Keratinocyte (primary cell): Measurements from ENCODE around the gene PAX7.

Experiments used
- EZH2 ChIP-seq: IDR thresholded peaks from one replicate; pipeline ENCODE4 v1.6.1; 2012; ENCODE audit warnings: inconsistent platforms, mild to moderate bottlenecking, low read length, moderate library complexity
- TF ChIP-seq, protein P1 (sequence below), 3 experiments: IDR thresholded peaks in 1 of 3; conservative IDR thresholded peaks in 1 of 3; optimal IDR thresholded peaks in 1 of 3; 2 replicates in 2 of 3; 3 replicates in 1 of 3; pipeline versions ENCODE3 to v1.5.1; 2011; ENCODE audit warnings: low read length in 3 of 3, mild to moderate bottlenecking in 3 of 3, moderate library complexity in 2 of 3, control low read depth in 1 of 3, inconsistent platforms in 1 of 3; ENCODE audit not compliant: insufficient read depth in 2 of 3; ENCODE audit errors: extremely low read depth in 1 of 3

DNA sequence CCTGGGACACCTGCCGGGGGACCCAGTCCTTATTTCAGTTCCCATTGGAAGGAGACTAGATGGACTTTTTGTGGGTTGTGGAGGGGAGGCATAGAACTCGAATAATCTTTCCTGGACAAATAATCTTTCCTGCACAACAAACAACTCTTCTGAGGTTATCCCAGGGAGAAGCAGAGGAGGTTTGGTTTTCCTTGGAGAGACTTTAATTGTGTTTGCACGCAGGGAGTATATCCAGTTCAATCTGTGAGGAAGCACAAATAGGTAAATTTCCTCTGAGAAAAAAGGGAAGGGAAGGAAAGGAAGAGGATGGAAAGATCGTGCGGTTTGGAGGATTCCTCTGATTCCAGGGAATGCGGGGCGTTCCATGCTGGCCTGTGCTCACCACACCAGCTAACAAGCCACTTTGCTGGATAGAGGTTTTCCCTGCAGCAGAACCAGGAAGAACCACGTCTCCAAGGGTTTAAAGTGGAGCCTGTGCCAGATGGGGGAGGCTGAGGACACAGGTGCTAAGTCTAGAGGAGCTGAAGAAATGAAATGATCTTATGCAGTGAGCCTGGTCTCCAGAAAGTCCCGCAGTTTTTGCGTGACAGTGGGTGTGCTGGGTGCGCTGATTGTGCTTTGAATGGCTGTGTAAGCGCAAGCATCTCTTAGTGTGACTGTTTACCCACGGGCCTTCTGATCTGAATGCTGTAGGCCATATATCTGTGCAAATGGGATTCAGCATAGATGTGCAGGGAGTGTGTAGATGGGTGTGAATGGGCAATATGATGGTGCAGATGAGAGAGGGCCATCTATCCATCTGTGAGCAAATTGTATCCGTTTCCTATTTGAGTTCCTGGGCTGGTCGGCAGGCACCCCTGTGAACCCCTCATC is 7.6 kb downstream of the PAX7 start:
- TF ChIP-seq, protein P1, sequence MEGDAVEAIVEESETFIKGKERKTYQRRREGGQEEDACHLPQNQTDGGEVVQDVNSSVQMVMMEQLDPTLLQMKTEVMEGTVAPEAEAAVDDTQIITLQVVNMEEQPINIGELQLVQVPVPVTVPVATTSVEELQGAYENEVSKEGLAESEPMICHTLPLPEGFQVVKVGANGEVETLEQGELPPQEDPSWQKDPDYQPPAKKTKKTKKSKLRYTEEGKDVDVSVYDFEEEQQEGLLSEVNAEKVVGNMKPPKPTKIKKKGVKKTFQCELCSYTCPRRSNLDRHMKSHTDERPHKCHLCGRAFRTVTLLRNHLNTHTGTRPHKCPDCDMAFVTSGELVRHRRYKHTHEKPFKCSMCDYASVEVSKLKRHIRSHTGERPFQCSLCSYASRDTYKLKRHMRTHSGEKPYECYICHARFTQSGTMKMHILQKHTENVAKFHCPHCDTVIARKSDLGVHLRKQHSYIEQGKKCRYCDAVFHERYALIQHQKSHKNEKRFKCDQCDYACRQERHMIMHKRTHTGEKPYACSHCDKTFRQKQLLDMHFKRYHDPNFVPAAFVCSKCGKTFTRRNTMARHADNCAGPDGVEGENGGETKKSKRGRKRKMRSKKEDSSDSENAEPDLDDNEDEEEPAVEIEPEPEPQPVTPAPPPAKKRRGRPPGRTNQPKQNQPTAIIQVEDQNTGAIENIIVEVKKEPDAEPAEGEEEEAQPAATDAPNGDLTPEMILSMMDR (optimal IDR thresholded peaks at IDR 0.05 in 1 of 3, IDR thresholded peaks at IDR 0.05 in 1 of 3, conservative IDR thresholded peaks at IDR 0.05 in 1 of 3; ENCODE audit: extremely low read depth in 1 of 3, insufficient read depth in 2 of 3, low read length in 3 of 3): no peak
- peak; percentile 77 for TF ChIP-seq EZH2
